Measurements from ENCODE around the gene SYNE4. TPM values are rescaled to one million over a fixed set of nuclear protein-coding genes. Genes with fewer than 3 reads are reported as not detected.

The SYNE4 gene
- total RNA-seq (1 to 10 TPM in 4 of 7 donors, under 1 TPM in 2, not detected in 1; 0.54 to 1.6 (median 1.0) TPM), polyA plus RNA-seq (under 1 TPM; 0.70 to 0.89 (median 0.85) TPM)
- long read RNA-seq, donor 1: 0 reads
- long read RNA-seq, donor 2, partial matches to known transcripts: 0 of 1 reads
- long read RNA-seq, donor 2, other reads (novel, unspliced or antisense): 0 of 1 reads

DNA sequence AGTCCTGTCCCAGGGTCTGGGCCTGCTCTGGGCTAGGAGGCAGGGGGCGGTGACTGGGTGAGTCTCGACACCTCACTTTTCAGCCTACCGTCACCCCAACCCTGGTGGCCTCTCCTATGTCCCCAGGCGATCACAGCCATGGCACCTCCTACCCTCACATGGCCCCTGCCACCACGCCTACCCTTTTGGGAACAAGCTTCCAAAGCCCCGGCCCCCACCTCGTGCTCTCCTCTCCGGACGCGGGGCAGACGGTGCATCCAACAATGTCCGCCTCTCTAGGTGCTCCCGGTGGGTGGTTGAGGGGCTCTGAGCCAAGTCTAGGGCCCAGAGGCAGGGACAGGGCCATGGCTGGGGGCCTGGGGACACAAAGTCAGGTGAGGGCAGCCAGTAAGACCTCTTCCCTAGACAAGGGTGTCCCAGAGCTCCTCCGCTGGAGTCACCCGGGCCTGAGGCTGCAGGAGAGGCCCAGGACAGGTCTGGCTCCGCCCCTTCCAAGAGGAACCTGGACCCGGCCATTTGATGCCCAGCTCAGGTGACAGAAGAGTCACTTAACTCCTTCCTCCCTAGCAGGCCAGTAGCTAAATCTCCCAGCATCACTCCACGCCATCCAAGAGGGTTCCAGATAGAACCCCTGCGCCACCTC lies at the start of gene SYNE4:
SYNE4 (minus strand) TSS at position 478 of the 643 bp plus-strand sequence; CDS start at position 346, 132 bp downstream.
- WGBS, 5 donors: 70 to 80% (median 71%) methylated on average over 8 to 19 of the region's 19 CpGs
- H3K27ac ChIP-seq: peak within 1 kb of the TSS in 2 of 8 donors; percentile 27 to 49
- peaks cover 0 to 17% (median 0%) of the 10 kb centered on the region in 7 donors for H3K27me3 ChIP-seq (replicated peaks in 1 of 7)
- H3K36me3 ChIP-seq: peaks cover 0 to 9% (median 0%) of the 10 kb centered on the region in 6 donors
- TF ChIP-seq POLR2AphosphoS5 (IDR thresholded peaks at IDR 0.05) (peak in 1 of 3 donors; percentile 56), POLR2A (IDR thresholded peaks at IDR 0.05) (no peak)
- no peaks in the 10 kb centered on the region for H3K9me3 ChIP-seq
- no peak for DNase-seq
- H3K4me1 ChIP-seq: peaks cover 5 to 29% (median 20%) of the 10 kb centered on the region in 6 donors
- H3K4me3 ChIP-seq: peak within 1 kb of the TSS in 7 of 8 donors; percentile 9 to 62 (median 29)
- intact Hi-C loops (cut with DNase I; ENCODE audit: low total_unique reads): no loop called here

DNA sequence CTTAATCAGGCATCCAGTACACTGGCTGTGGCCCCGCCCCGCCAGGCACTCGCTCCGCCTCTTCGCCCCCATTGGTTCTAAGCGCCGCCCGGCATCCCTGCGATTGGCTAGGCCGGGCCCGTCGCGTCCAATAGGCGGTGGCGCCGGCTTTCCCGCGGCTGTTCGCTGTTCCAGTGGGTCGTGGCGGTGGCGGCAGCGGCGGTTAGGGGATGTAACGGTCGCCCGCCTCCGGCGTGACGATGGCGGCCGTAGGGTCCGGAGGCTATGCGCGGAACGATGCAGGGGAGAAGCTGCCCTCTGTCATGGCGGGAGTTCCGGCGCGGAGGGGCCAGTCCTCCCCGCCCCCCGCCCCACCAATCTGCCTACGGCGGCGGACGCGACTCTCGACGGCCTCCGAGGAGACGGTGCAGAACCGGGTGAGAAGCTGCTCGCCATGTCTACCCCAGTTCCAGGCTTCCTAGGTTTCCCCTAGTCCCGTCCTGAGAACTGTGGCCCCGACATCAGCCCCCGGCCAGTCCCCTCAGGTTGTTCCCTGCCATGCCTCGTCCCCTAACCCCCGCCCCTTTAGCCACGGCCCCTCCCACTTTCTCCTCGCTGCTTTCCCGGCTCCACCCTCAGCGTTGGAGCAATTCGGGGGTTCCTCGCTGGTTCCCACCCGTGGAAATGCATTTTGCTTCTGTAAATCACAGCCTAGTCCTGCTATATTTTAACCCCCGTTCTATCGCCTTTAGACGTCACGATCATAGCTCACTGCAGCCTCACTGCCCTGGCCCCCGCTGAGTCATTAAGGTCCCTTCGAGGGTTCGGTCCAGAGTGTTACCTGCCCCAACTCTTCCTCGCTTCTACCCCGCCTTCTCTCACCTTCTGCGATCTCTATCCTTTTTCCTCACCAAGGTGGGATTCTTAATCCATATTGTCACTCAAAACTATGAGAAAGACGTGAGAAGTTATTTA lies 46.4 kb upstream of the SYNE4 start, which contains the start of gene WDR62:
WDR62 (plus strand) TSS at position 165 of the 954 bp plus-strand sequence; CDS start at position 240, 75 bp downstream.
- Histone ChIP-seq H3K27me3 (replicated peaks in 1 of 7) (no peaks in the 10 kb centered on the region), H3K4me1 (peaks cover 6 to 34% (median 21%) of the 10 kb centered on the region in 6 donors), H3K27ac (peak within 1 kb of the TSS; percentile 94 to 99 (median 98)), H3K4me3 (peak within 1 kb of the TSS; percentile 60 to 87 (median 78)), H3K36me3 (peaks cover 0 to 19% (median 0%) of the 10 kb centered on the region in 6 donors), H3K9me3 (no peaks in the 10 kb centered on the region)
- 1 to 4% (median 1%) methylated on average over 29 to 76 of the region's 76 CpGs for WGBS, 5 donors
- peak; percentile 96 for DNase-seq
- intact Hi-C loops (cut with DNase I; ENCODE audit: low total_unique reads): loop anchor here (5.0 to 10.0 kb wide), 2 partner anchors 60 to 112 kb away; partner anchors contain the start of genes OVOL3, POLR2I and TBCB
- no peak for TF ChIP-seq POLR2AphosphoS5 (IDR thresholded peaks at IDR 0.05)
- TF ChIP-seq, protein P1, sequence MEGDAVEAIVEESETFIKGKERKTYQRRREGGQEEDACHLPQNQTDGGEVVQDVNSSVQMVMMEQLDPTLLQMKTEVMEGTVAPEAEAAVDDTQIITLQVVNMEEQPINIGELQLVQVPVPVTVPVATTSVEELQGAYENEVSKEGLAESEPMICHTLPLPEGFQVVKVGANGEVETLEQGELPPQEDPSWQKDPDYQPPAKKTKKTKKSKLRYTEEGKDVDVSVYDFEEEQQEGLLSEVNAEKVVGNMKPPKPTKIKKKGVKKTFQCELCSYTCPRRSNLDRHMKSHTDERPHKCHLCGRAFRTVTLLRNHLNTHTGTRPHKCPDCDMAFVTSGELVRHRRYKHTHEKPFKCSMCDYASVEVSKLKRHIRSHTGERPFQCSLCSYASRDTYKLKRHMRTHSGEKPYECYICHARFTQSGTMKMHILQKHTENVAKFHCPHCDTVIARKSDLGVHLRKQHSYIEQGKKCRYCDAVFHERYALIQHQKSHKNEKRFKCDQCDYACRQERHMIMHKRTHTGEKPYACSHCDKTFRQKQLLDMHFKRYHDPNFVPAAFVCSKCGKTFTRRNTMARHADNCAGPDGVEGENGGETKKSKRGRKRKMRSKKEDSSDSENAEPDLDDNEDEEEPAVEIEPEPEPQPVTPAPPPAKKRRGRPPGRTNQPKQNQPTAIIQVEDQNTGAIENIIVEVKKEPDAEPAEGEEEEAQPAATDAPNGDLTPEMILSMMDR (IDR thresholded peaks at IDR 0.05 in 8 of 11, conservative IDR thresholded peaks at IDR 0.05 in 3 of 11): peak in 4 of 11 experiments; percentile 2 to 50 (median 36)
- TF ChIP-seq POLR2A (IDR thresholded peaks at IDR 0.05): no peak

GRCh38 chr19:36054119-36054732 lies 45.6 kb upstream of the SYNE4 start, which contains the start of gene THAP8:
TSS of gene THAP8 (minus strand) at chr19:36054285. CDS start at chr19:36054217, 68 bp downstream.
- intact Hi-C loops (cut with DNase I; ENCODE audit: low total_unique reads): loop anchor here (10.0 kb wide), 1 partner anchor 61 kb away; the partner anchor contains the start of genes OVOL3, POLR2I and TBCB
- peak; percentile 100 for DNase-seq
- 0 to 1% (median 0%) methylated on average over 30 to 56 of the region's 56 CpGs for WGBS, 5 donors

More at GRCh38 chr19:36054119-36054732, 45.6 kb upstream of the SYNE4 start, which contains the start of gene THAP8:
- H3K9me3 ChIP-seq: no peaks in the 10 kb centered on the region
- no peaks in the 10 kb centered on the region for H3K27me3 ChIP-seq (replicated peaks in 1 of 7)
- H3K4me3 ChIP-seq: peak within 1 kb of the TSS; percentile 60 to 87 (median 78)
- H3K4me1 ChIP-seq: peaks cover 6 to 34% (median 21%) of the 10 kb centered on the region in 6 donors
- H3K36me3 ChIP-seq: peaks cover 0 to 11% (median 0%) of the 10 kb centered on the region in 6 donors
- peak within 1 kb of the TSS; percentile 94 to 99 (median 98) for H3K27ac ChIP-seq
- TF ChIP-seq POLR2A (IDR thresholded peaks at IDR 0.05) (peak in 2 of 3 donors; percentile 31 to 50), POLR2AphosphoS5 (IDR thresholded peaks at IDR 0.05) (peak; percentile 84 to 94 (median 92))
- TF ChIP-seq, protein P1 (IDR thresholded peaks at IDR 0.05 in 8 of 11, conservative IDR thresholded peaks at IDR 0.05 in 3 of 11): peak; percentile 35 to 83 (median 77)
